ENCODE data around the gene PRDM9. TPM values are rescaled to one million over a fixed set of nuclear protein-coding genes. Genes with fewer than 3 reads are reported as not detected.

Gene PRDM9
- total RNA-seq (2022; extraction: Qiagen RNA extraction; ENCODE audit: low read depth), result not detected in 5 replicates

DNA sequence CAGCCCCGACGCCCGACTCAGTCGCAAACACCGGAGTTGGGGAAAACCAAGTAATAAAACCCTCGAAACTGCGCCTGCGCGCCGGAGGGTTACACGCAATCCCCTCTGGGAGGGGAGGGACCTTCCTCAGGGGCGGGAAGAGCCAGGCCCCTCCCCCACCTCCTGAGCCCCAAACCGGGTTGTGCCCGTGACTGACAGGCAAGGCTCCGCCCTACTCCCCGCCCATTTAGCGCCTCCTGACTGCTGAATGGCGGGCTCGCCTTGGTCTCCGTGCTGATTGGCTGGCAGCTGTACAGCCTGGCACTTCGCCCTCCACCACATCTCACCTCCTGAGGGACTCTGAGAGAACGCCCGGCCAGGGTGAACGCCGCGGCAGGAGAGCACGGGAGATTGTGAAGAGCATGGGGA is at the start of gene PRDM9:
PRDM9 (plus strand) TSS at position 332 of the 408 bp plus-strand sequence. CDS start 1,425 bp downstream, outside the sequence.

